Measurements from ENCODE around the gene TMTC2. TPM values are rescaled to one million over a fixed set of nuclear protein-coding genes. Genes with fewer than 3 reads are reported as not detected.

The TMTC2 gene
- polyA plus RNA-seq, 3 donors: 36.4 to 41.4 (median 37.4) TPM

DNA sequence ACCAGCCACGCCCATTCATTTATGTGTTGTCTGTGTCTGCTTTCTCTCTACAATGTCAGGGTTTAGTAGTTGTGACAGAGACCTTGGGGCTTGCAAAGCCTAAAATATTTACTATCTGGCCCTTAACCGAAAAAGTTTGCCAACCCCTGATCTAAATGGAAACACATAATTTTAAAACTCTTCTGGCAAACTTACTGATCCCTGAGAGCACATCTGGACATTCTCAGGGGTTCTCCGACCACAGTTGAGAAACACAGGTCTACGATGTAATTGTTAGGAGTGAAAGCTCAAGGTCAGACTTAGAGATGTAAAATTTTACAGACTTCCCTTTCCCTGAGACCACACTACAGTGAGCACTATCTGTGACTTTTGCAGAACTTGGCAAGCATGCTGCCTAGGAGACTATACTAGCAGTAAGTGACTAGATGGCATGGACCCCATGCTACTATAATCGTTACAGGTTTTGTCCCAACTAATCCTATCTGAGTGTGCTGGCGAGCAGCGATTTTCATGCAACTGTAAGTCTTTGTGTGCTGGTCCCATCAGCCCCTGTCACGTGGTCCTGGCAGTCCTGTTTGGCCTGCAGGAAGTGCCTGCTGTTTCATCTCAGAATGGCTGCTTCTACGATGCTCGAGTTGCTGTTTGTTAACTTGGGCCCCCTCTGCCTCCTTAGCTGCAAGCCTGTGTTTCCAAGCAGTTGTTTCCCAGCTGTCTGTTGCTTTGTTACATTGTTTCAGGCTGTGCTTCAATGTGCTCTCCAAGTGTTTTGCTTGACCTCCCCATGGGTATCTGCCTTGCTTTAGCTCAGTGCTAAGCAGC, 21.6 kb downstream of the TMTC2 start:
- peak in 8 of 11 donors; percentile 19 to 58 (median 44) for DNase-seq (ENCODE audit: extremely low read depth in 1 of 11, low read depth in 9 of 11, low spot score in 4 of 11)

DNA sequence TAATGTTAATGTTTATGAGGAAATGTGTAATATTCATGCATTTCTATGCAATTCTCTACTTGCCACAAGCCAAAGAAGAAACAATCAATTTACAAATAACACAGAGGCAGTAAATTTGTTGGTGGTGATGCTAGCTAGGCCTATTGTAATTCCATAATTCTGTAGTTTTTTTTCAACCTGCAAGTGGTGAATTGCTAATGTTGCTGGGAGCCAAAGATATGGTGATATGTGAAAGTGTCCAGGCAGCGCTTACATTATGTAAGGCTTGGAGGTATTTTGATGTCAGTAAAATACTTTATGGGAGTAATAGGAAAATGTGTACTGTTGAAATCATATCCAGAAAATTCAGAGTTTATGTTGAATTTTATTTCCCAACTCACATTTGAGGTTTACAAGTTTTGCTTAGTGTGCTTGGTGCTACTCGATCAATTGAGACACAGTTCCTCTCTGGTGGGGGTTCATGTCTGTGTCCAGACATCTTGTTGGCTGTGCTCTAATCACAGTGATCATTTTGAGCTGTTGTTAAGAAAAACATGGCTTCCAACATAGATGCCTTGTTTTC, 23.2 kb downstream of the TMTC2 start:
- DNase-seq (ENCODE audit: extremely low read depth in 1 of 11, low read depth in 9 of 11, low spot score in 4 of 11): no peak

DNA sequence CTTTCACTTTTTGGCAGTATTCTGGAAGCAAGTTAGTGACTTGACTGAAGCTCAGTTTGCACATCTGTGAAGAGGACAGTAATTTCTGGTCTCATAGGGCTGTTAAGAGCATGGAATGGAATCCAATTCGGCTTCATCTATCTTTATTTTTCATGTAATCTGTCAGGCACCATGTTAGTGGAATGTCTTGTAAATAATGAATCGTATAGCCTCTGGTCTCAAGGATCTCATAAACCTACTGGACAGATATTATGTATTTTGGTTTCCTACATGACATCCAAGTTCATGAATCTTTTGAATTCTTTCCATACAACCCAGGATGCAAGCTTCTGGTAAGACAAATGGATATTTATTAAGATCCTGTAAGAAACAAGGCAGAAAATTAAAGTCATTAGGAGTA, 24.0 kb downstream of the TMTC2 start:
- no peak for DNase-seq (ENCODE audit: extremely low read depth in 1 of 11, low read depth in 9 of 11, low spot score in 4 of 11)

DNA sequence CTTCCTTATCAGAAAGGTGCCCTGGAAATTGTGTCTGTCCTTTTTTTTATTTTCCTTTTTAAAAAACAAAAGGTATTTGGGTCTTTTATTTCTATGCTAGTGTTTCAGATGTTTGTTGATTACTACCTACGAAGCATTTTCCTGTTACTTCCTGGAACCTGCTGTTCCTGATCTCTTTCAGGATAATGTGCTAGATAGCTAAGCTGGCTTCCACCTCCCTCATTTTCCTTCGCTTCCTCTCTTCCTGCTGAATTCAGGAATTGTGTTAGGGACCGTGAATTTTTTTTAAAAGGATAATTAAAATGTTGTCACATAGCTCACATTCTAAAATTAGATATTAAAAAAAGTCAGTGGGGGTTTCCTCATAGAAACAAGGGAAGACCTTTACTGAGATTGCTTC, 27.7 kb downstream of the TMTC2 start:
- DNase-seq (ENCODE audit: extremely low read depth in 1 of 11, low read depth in 9 of 11, low spot score in 4 of 11): no peak

DNA sequence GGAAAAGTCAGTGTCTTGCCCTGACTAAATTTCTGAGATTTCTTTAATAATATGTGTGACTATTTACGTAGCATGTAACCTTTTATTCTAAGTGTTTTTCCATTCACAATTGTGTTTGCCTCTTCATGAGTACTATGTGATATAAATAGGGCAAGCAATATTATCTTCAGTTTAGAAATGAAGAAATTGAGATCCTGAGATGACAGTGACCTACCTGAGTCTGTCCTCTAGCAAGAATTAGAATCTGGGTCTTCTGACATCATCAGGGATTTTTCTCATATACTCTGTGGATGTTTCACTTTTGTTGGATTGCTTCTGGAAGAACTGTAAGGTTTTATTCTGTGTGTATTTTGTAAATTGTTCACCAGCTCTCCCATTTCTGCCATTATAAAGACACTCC, 35.0 kb downstream of the TMTC2 start:
- no peak for DNase-seq (ENCODE audit: extremely low read depth in 1 of 11, low read depth in 9 of 11, low spot score in 4 of 11)

DNA sequence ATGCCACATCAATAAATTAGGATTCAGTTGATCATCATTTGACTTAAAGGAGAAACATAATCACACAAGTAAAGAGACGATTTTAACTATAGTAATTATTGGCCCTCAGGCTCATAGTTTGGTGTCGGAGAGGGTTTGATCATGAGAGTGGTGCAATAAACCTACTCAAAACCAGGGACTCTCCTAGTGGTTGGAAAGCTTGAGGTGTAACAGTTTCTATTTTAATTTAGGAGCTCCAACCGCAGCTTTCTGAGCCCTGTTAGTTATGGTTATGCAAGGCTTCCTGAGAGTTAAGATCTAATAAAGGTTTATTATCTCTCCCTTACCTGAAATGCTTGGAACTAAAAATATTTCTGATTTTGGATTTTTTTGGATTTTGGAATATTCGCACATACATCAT, 36.4 kb downstream of the TMTC2 start:
- DNase-seq (ENCODE audit: extremely low read depth in 1 of 11, low read depth in 9 of 11, low spot score in 4 of 11): no peak

DNA sequence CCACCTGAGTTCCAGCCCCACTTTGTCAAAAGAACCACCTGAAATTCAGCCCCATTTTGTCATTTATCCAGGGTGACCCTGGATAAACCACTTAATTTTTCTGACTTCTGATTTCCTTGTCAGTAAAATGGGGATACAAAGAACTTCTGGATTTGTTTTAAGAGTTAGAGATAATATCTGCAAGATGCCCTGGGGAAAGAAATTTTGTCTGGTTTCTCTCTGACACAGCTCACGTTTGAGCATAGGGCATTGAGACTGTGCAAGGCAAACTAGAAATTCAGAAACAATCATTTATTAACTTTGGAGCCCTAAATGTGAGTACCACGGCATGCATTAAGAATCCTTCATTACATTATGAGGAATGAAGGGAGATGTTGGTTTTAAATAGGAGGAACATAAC, 37.2 kb downstream of the TMTC2 start:
- DNase-seq (ENCODE audit: extremely low read depth in 1 of 11, low read depth in 9 of 11, low spot score in 4 of 11): no peak

DNA sequence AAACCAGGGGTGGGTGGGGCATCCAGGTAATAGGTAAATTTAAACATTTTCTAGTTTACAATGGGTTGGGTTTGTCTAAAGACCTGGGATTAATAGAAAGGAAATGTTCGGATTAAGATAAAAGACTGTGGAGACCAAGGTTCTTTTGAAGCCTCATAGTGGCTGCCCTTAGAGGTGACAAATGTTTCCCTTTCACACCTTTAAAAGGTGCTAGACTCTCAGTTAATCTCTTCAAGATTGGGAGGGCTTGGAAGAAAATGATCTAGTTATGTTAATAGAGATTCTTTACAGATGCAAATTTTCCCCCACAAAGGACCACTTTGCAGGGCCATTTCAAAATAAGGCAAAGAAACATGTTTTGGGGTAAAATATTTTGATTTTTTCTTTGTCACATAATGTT, 39.0 kb downstream of the TMTC2 start:
- DNase-seq (ENCODE audit: extremely low read depth in 1 of 11, low read depth in 9 of 11, low spot score in 4 of 11): no peak

DNA sequence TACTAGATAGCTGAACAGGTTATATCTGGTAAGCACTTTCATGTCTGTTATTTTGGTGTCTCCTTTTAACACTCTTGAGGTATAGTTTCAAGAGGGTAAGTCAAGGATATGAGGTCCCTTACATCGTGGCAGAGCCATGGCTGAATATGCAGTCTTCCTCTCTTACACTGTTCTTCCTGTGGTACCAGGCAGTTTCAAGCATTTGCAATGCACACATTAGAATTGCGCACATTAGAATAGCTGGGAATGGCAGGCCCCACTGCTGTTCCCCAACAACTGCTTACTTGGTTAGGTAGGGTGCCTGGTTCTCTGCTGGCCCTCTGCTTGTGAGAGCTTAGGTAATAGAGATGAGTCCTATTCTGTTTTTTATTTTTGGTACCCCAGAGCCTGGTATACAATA, 41.2 kb downstream of the TMTC2 start:
- no peak for DNase-seq (ENCODE audit: extremely low read depth in 1 of 11, low read depth in 9 of 11, low spot score in 4 of 11)

DNA sequence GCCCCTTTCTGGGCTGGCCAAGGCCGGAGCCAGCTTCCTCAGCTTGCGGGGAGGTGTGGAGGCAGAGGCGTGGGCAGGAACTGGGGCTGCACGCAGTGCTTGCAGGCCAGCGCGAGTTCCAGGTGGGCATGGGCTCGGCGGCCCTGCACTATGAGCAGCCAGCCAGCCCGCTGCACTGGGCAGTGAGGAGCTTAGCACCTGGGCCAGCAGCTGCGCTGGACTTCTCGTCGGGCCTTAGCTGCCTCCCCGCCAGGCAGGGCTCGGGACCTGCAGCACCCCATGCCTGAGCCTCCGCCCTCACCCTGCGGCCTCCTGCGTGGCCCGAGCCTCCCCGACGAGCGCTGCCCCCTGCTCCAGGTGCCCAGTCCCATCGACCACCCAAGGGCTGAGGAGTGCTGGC, 42.0 kb downstream of the TMTC2 start:
- no peak for DNase-seq (ENCODE audit: extremely low read depth in 1 of 11, low read depth in 9 of 11, low spot score in 4 of 11)

DNA sequence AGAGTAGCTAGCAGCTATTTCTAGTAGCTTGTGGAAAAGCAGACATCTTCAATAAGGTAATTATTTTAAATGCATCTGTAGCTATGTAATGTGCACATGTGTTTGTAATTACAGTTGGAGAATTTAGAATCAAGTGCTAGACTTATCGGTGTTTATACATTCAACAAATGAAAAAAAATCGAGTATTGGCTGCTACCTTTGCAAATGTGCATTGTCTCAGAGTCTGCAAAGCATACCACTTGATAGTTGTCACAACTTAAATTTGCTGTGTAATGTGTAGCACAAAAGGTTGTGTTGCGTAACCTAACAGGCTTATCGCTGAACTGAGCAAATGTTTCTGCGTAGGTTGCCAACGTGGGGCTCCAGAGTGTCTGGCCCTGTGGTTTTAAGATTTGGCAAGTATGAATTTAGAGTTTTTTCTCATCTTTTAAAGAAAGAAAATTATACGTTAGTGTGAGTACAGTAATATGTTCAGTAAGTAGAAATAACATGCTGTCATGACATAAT, 44.3 kb downstream of the TMTC2 start:
- no peak for DNase-seq (ENCODE audit: extremely low read depth in 1 of 11, low read depth in 9 of 11, low spot score in 4 of 11)

DNA sequence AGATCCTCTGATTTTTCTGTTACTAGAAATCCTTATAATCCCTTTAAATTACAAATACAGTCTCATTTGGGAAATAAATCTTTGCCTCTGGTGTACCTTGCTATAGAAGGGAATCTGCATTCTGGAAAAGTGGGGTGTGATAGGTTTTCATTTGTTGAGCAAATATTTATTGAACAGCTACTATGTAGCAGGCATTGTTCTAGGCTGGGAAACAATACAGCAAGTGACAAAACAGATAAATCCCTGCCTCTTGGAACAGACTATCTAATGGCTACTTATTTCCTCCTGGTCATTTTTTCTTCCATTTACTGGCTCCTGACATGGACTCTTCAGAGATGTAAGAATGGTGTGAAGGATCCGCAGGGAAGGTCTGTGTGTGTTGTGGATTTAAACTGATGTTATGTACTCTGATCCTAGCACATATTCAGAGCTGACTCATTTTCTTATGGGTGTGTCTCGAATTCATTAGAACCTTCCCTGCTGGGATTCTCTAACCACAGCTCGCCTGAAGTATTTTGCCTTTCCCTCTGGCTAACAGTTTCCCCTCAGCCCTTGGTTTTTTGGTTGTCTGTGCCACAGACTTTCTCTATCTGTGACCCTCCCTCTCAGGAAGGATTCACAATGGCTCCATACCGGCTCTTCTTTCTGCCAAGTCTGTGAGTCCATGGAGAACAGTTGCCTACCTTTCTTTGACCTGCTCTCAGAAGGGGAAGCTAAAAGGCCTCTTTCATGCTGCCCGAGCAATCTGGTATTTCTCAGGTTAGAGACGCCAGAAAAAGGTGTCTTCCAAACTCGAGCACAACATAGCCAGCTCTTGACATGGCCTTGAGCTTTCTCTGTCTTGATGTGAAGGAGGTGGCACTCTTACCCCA, 53.7 kb downstream of the TMTC2 start:
- DNase-seq (ENCODE audit: extremely low read depth in 1 of 11, low read depth in 9 of 11, low spot score in 4 of 11): no peak

DNA sequence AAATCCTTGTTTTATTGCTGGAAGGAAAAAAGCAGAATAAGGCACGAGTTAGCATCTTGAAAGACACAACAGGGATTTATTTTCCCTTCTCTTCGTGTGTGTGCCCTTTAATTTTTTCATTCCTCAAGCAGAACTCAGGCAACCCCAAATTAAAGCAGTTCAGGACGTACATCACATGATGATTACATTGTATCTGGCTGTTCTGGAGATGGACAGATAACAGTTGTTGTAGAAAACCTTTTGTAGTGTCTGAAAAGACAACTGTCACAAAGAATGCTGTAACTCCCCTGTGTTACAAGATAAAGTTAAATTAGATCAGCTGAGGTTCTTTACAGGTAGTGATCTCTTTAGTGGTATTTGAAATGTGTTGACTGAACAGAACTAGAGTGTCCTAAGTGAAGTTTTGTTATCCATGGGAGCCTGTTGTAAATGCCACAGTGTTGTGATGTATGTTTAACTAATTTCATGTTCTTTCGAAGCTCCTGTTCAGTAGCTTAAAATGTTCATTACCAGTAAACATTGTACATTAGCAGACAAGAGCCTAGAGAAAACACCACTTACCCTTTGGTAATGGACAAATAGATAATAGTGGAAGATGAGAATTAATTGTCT, 58.5 kb downstream of the TMTC2 start:
- no peak for DNase-seq (ENCODE audit: extremely low read depth in 1 of 11, low read depth in 9 of 11, low spot score in 4 of 11)

DNA sequence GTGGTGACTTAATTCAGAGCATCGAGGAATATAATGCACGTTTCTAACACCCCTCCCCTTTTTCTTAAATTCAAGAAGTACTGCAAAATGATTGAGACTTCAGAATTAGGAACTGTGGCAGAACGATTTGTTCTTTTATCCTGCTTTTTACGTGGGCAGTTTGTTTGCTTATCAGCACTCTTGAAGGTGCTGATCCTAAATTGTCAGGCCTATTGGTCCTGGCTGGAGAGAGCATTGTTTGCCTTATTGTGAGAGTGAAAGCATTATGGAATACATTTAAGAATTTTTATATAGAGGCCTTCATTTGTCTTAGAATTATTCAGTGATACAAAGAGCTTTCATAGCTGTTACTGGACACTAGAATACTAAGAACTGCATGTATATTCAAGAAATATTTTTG, 59.1 kb downstream of the TMTC2 start:
- DNase-seq (ENCODE audit: extremely low read depth in 1 of 11, low read depth in 9 of 11, low spot score in 4 of 11): no peak

DNA sequence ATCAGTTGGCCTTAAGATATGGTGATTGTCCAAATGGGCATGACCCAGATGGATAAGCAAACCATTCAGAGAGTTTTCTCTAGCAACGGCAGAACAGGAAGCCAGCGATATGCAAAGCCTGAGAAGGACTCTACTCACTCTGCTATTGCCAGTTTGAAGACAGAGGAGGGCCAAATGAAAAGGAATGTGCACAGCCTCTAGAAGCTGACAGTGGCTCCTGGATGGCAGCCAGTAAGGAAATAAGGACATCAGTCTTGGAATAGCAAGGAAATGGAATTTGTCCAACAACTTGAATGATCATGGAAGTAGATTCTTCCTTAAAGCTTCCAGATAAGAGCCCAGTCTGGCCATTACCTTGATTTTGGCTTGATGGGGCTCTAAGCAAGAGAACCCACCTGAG, 60.0 kb downstream of the TMTC2 start:
- no peak for DNase-seq (ENCODE audit: extremely low read depth in 1 of 11, low read depth in 9 of 11, low spot score in 4 of 11)

DNA sequence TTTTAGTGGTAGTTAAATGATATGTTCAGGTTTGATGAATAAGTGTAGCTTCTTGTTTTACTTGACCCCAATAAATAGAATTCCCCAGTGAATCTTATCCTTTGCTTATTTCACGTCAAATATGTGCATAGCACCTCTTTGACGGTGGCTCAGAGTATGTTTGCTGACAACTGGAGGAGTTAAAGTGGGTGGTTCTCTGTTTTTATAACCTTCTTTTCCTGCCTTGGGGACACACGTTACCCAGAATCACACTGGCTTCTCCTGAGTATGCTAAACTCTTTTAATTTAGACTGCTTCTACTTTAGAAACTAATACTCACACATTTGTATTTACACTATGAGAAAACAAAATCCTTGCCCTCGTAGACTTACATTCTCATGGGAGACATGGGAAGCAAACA, 62.3 kb downstream of the TMTC2 start:
- DNase-seq (ENCODE audit: extremely low read depth in 1 of 11, low read depth in 9 of 11, low spot score in 4 of 11): no peak

DNA sequence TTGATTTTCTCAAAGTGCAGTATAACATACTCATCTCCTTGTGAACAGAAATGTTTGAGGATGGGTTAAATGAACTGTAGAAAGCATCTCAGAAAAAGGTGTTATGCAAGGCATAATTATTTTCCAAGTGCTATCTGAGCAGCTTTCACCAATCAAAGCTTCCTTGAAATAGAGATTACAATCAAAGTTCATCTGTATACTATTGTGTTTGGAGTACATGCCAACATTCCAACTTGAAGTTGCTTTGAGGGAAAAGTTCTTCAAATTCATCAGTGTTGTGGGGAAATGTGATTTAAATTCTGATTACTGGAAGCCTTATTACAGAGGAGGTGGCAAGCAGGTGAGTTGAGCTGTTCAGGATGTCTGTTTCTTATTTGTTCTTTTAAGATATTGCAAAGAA, 68.2 kb downstream of the TMTC2 start:
- DNase-seq (ENCODE audit: extremely low read depth in 1 of 11, low read depth in 9 of 11, low spot score in 4 of 11): no peak

DNA sequence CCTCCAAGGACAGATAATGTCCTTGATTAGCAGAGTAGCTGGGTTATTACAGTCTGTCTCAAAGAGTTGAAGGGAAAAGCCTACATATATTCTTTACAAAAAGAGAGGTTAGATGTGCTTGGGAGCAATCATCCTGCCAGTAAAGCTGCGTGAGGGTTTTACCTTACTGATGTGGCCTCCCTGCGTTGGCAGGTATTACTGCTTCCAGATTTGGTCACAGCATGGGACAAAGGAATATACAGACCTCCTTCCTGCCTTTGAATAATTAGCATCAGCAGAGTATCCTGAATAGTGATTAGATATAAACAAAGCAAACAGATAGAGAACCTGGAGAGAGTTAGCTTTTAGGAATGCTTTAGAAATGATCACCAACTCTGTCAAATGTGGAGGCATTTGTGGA, 69.6 kb downstream of the TMTC2 start:
- no peak for DNase-seq (ENCODE audit: extremely low read depth in 1 of 11, low read depth in 9 of 11, low spot score in 4 of 11)

DNA sequence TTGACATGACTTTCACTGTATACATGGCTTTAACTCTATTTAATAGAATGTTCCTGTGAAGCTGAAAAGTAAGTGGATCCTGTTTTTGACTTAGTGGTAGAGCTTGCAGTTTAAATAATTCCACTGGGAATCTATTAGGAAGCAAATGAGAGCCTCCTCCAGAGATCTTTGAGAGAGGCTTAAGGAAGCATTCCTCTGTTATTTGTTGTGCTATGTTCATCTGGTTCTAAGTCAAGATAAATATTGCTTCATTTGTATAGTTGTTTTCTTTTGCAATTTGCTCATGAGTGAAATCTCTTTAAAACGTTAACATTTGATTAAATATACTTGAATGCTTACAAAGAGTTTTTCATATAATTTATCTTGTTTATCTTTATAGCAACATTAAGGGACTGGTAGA, 70.4 kb downstream of the TMTC2 start:
- peak in 1 of 11 donors; percentile 9 for DNase-seq (ENCODE audit: extremely low read depth in 1 of 11, low read depth in 9 of 11, low spot score in 4 of 11)

DNA sequence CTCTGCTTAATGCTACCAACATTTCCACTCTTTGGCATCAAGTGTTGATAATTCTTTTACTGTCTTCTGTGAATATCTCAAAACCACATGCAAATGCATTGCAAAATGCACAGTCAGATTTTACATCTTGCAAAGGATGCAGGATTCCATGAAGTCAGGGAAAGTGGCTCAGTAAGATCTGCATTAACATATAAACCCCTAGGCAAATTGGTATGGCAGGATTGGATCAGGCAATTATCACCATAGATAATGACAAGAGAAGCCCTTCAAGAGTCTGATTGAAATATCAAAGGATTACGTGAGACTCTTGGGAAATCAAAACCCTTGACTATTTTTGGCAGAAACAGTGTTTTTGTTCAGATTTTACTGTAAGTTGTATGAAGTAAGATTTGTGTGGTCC, 71.0 kb downstream of the TMTC2 start:
- no peak for DNase-seq (ENCODE audit: extremely low read depth in 1 of 11, low read depth in 9 of 11, low spot score in 4 of 11)

All from renal cortex interstitium (tissue), 11 donors.